ENCODE results near the gene CDCA4. TPM values are rescaled to one million over a fixed set of nuclear protein-coding genes. Genes with fewer than 3 reads are reported as not detected.

The CDCA4 gene
- total and polyA plus RNA-seq, 10 of the 15 experiments (the other 5 are each of a cell fraction or from before 2014, with no cell fraction given) = 10.4 to 64.0 (median 52.1) TPM

DNA sequence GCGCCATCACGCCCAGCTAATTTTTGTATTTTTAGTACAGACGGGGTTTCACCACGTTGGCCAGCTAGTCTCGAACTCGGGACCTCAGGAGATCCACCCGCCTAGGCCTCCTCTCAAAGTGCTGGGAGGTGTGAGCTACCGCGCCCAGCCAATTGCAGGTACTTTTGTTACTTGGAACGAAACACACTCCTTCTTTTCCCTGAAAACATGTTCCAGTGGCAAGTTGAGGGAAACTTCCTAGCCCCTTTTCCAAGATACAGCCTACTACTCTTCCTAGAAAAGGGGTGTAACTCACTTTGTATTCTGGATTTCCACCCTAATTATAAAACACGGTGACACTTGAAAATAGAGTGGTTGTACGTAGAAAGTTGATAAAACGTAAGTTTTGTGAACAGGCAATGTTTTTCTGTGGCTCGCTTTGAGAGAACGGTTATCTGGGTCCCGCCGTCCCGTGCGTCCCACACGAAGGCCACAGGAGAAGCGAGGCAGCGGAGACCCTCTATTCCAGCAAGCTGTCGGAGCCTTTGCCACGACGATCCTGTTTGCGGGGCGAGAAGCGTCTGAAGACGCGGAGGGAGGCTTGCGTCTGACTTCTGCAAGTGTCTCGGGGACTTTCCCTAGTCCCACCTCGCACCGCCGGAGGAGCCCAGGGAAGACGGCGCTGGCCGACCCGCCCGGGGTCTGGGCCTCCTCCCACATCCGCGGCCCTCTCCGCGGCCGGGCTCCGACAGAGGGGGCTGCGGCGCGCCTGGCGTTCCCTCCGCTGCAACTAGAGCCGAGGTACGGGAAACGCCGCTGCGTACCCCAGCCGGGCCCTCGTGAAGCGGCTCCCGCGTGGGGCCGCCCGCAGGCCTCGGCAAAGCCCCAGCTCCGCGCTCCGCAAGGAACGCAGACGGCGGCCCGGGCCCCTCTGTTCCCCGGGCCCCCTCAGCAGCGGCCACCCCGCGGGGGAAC, 745 bp downstream of the CDCA4 start (continued):
- TF ChIP-seq, protein P1, sequence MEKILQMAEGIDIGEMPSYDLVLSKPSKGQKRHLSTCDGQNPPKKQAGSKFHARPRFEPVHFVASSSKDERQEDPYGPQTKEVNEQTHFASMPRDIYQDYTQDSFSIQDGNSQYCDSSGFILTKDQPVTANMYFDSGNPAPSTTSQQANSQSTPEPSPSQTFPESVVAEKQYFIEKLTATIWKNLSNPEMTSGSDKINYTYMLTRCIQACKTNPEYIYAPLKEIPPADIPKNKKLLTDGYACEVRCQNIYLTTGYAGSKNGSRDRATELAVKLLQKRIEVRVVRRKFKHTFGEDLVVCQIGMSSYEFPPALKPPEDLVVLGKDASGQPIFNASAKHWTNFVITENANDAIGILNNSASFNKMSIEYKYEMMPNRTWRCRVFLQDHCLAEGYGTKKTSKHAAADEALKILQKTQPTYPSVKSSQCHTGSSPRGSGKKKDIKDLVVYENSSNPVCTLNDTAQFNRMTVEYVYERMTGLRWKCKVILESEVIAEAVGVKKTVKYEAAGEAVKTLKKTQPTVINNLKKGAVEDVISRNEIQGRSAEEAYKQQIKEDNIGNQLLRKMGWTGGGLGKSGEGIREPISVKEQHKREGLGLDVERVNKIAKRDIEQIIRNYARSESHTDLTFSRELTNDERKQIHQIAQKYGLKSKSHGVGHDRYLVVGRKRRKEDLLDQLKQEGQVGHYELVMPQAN (conservative IDR thresholded peaks at IDR 0.05) = no peak
- TF ChIP-seq, protein P2, sequence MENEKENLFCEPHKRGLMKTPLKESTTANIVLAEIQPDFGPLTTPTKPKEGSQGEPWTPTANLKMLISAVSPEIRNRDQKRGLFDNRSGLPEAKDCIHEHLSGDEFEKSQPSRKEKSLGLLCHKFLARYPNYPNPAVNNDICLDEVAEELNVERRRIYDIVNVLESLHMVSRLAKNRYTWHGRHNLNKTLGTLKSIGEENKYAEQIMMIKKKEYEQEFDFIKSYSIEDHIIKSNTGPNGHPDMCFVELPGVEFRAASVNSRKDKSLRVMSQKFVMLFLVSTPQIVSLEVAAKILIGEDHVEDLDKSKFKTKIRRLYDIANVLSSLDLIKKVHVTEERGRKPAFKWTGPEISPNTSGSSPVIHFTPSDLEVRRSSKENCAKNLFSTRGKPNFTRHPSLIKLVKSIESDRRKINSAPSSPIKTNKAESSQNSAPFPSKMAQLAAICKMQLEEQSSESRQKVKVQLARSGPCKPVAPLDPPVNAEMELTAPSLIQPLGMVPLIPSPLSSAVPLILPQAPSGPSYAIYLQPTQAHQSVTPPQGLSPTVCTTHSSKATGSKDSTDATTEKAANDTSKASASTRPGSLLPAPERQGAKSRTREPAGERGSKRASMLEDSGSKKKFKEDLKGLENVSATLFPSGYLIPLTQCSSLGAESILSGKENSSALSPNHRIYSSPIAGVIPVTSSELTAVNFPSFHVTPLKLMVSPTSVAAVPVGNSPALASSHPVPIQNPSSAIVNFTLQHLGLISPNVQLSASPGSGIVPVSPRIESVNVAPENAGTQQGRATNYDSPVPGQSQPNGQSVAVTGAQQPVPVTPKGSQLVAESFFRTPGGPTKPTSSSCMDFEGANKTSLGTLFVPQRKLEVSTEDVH (IDR thresholded peaks at IDR 0.05; ENCODE audit: low read depth, partially characterized antibody) = no peak
- TF ChIP-seq, protein P3, sequence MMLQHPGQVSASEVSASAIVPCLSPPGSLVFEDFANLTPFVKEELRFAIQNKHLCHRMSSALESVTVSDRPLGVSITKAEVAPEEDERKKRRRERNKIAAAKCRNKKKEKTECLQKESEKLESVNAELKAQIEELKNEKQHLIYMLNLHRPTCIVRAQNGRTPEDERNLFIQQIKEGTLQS (IDR thresholded peaks at IDR 0.05; ENCODE audit: borderline replicate concordance, extremely low read depth, low read depth, low read length) = no peak
- TF ChIP-seq, protein P4, sequence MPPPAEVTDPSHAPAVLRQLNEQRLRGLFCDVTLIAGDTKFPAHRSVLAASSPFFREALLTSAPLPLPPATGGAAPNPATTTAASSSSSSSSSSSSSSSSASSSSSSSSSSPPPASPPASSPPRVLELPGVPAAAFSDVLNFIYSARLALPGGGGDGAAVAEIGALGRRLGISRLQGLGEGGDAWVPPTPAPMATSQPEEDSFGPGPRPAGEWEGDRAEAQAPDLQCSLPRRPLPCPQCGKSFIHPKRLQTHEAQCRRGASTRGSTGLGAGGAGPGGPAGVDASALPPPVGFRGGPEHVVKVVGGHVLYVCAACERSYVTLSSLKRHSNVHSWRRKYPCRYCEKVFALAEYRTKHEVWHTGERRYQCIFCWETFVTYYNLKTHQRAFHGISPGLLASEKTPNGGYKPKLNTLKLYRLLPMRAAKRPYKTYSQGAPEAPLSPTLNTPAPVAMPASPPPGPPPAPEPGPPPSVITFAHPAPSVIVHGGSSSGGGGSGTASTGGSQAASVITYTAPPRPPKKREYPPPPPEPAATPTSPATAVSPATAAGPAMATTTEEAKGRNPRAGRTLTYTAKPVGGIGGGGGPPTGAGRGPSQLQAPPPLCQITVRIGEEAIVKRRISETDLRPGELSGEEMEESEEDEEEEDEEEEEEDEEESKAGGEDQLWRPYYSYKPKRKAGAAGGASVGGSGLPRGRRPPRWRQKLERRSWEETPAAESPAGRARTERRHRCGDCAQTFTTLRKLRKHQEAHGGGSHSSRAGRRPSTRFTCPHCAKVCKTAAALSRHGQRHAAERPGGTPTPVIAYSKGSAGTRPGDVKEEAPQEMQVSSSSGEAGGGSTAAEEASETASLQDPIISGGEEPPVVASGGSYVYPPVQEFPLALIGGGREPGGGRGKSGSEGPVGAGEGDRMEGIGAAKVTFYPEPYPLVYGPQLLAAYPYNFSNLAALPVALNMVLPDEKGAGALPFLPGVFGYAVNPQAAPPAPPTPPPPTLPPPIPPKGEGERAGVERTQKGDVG (CRISPR knock-in tag; IDR thresholded peaks at IDR 0.05) = no peak
- TF ChIP-seq ETV6 (conservative IDR thresholded peaks at IDR 0.05 in 1 of 2, IDR thresholded peaks at IDR 0.05 in 1 of 2; ENCODE audit: borderline replicate concordance in 1 of 2, low read depth in 1 of 2) = no peak
- no peak for TF ChIP-seq HDGF (IDR thresholded peaks at IDR 0.05)
- TF ChIP-seq FOXM1 (IDR thresholded peaks at IDR 0.05; ENCODE audit: low read depth, low read length) = no peak
- TF ChIP-seq NR2C1 (IDR thresholded peaks at IDR 0.05) = no peak
- no peak for TF ChIP-seq NRF1 (conservative IDR thresholded peaks at IDR 0.05; ENCODE audit: low read depth, low read length)
- TF ChIP-seq ESRRA (IDR thresholded peaks at IDR 0.05; ENCODE audit: low read length) = no peak
- TF ChIP-seq, protein P5, sequence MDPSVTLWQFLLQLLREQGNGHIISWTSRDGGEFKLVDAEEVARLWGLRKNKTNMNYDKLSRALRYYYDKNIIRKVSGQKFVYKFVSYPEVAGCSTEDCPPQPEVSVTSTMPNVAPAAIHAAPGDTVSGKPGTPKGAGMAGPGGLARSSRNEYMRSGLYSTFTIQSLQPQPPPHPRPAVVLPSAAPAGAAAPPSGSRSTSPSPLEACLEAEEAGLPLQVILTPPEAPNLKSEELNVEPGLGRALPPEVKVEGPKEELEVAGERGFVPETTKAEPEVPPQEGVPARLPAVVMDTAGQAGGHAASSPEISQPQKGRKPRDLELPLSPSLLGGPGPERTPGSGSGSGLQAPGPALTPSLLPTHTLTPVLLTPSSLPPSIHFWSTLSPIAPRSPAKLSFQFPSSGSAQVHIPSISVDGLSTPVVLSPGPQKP (IDR thresholded peaks at IDR 0.05; ENCODE audit: low read depth, low read length) = no peak
- TF ChIP-seq, protein P6, sequence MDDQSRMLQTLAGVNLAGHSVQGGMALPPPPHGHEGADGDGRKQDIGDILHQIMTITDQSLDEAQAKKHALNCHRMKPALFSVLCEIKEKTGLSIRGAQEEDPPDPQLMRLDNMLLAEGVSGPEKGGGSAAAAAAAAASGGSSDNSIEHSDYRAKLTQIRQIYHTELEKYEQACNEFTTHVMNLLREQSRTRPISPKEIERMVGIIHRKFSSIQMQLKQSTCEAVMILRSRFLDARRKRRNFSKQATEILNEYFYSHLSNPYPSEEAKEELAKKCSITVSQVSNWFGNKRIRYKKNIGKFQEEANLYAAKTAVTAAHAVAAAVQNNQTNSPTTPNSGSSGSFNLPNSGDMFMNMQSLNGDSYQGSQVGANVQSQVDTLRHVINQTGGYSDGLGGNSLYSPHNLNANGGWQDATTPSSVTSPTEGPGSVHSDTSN (IDR thresholded peaks at IDR 0.05; ENCODE audit: insufficient replicate concordance, low read depth, low read length) = no peak
- TF ChIP-seq SRF (IDR thresholded peaks at IDR 0.05; ENCODE audit: low read depth in 2 of 2, low read length in 2 of 2) = no peak
- no peak for TF ChIP-seq TAF1 (IDR thresholded peaks at IDR 0.05; ENCODE audit: borderline replicate concordance, low read depth, low read length)
- peak; percentile 27; the same call in 1 of the 2 replicates for TF ChIP-seq YY1 (IDR thresholded peaks at IDR 0.05; ENCODE audit: low read depth, low read length)
- TF ChIP-seq SIN3A (IDR thresholded peaks at IDR 0.05; ENCODE audit: low read depth, low read length) = no peak
- no peak for TF ChIP-seq KAT2A (conservative IDR thresholded peaks at IDR 0.05; ENCODE audit: control insufficient read depth, low read depth, low read length)

Data from GM12878 (cell line).